NT2/D1 (cell line): ENCODE data around the gene CHL1.

Experiments
- YY1 ChIP-seq: IDR thresholded peaks from 2 replicates; pipeline ENCODE4 v1.6.1; 2011; ENCODE audit not compliant: insufficient read length, insufficient read depth
- ZNF274 ChIP-seq: IDR thresholded peaks from 2 replicates; pipeline ENCODE4 v1.6.1; 2011; ENCODE audit warnings: mild to moderate bottlenecking, low read depth, low read length

- TF ChIP-seq YY1, result no peak
- no peak for TF ChIP-seq ZNF274
Measured at GRCh38 chr3:324423-324822, 127.9 kb downstream of the CHL1 start.
